ENCODE results near the gene SIMC1.
"Not testable (repeated sequence)": the region's sequence is repeated elsewhere in the genome, so short reads cannot be mapped to it uniquely, and the experiment has no call there.

The SIMC1 gene

GRCh38 chr5:176216393-176216916 is 21.8 kb upstream of the SIMC1 start:
- not testable (repeated sequence) for FAIRE-seq

GRCh38 chr5:176217188-176217729 is 21.0 kb upstream of the SIMC1 start:
- FAIRE-seq, result not testable (repeated sequence)

- FAIRE-seq, result peak; percentile 98
Measured at GRCh38 chr5:176217764-176218163, 20.5 kb upstream of the SIMC1 start.

- not testable (repeated sequence) for FAIRE-seq
Measured at GRCh38 chr5:176222006-176222405, 16.2 kb upstream of the SIMC1 start.

DNA sequence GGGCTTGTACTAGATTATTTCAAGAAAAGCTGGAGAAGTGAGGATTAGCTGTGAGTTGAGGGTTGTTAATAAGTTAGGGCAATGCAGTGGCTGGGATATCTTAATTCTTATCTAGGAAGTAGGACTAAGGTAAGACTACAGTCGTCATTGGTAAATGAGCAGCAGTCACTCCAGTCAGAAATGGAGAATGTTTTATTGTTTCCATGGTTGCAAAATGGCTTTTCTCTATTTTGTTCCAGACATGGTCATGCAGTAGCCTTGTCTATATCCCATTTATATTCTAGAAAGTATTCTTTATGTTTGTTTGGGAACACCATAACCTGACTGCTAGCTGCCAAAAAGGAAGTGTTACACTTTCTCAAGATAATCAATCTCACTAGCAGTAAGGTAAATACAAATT is 9.9 kb upstream of the SIMC1 start:
- not testable (repeated sequence) for FAIRE-seq

- FAIRE-seq, result not testable (repeated sequence)
Measured at GRCh38 chr5:176233253-176233652, 5.0 kb upstream of the SIMC1 start.

DNA sequence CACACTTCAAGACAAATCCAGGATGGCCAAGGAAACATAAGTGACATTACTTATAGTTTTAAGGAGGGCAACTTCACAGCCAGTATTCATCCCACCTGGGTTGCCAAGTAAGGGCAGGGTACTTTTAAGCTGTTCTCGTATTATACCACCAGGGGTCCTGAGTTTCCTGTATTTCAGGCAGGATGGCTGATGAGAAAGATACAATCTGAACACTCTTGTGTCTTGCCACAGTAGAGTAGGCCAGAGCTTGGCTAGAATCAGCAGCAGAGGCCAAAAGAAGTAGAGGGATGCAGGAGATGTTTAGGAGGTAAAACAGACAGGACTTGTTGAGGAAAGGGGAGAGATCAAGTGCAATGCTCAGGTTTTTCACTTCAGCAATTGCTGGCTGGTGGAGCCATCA is 3.1 kb upstream of the SIMC1 start:
- not testable (repeated sequence) for FAIRE-seq

- not testable (repeated sequence) for FAIRE-seq
Measured at GRCh38 chr5:176238645-176239283, 540 bp downstream of the SIMC1 start.

GRCh38 chr5:176239304-176239703 is 1.1 kb downstream of the SIMC1 start:
- not testable (repeated sequence) for FAIRE-seq

- not testable (repeated sequence) for FAIRE-seq
Measured at GRCh38 chr5:176244318-176244717, 6.1 kb downstream of the SIMC1 start.

- not testable (repeated sequence) for FAIRE-seq
Measured at GRCh38 chr5:176245074-176245473, 6.8 kb downstream of the SIMC1 start.

GRCh38 chr5:176245489-176245888 is 7.3 kb downstream of the SIMC1 start:
- peak; percentile 45 for FAIRE-seq

GRCh38 chr5:176250691-176251090 is 12.5 kb downstream of the SIMC1 start:
- not testable (repeated sequence) for FAIRE-seq

DNA sequence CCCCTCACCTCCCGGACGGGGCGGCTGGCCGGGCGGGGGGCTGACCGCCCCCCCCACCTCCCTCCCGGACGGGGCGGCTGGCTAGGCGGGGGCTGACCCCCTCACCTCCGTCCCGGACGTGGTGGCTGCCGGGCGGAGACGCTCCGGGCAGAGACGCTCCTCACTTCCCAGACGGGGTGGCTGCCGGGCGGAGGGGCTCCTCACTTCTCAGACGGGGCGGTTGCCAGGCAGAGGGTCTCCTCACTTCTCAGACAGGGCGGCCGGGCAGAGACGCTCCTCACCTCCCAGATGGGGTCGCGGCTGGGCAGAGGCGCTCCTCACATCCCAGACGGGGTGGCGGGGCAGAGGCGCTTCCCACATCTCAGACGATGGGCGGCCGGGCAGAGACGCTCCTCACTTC is 13.9 kb downstream of the SIMC1 start:
- not testable (repeated sequence) for FAIRE-seq

DNA sequence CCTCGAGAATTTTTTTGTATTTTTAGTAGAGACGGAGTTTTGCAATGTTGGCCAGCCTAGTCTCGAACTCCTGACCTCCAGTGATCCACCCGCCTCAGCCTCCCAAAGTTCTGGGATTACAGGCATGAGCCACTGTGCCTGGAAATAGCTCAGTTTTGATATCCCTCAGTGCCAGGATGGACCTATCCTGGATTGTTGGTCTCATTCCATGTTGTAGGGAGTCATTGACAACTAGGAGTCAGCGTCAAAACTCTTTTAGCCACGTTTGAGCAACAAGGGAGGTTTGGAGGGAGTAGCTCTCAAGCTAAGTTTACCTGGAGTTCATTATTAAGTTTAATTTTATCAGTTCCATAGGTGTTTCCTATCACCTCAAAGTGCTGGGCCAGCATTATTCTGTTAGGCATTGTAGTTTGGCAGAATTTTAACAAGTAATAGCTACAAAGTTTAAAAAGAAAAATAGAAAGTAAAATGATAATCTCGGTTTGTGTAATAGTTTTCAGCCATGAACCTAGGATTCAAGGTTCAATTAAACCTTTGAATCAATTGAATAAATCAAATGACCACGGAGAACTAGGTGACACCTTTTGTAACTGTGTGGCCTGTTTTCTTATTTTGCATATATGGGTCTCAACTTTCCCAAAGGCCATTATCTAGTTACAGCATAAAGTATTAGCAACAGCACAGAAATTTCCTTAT is 15.3 kb downstream of the SIMC1 start:
- not testable (repeated sequence) for FAIRE-seq

GRCh38 chr5:176254066-176254393 is 15.8 kb downstream of the SIMC1 start:
- not testable (repeated sequence) for FAIRE-seq

- FAIRE-seq, result not testable (repeated sequence)
Measured at GRCh38 chr5:176257871-176258505, 19.8 kb downstream of the SIMC1 start.

DNA sequence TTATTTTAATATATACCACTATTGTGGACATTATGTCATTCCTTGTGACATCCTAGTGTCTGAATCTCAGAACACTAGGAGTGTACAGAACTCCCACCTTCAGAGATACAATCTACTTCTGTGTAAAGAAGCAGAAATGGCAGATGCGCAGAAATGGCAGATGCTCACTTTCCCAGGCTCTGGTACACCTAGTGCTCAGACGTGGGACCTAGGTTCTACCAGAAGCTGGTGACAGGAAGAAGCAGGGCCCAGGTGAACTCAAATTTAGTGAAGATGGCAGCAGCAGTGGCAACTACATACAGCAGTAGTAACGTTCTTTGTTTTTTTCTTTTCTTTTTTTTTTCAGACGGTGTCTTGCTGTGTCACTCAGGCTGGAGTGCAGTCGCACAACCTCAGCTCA is 22.5 kb downstream of the SIMC1 start:
- FAIRE-seq, result not testable (repeated sequence)

DNA sequence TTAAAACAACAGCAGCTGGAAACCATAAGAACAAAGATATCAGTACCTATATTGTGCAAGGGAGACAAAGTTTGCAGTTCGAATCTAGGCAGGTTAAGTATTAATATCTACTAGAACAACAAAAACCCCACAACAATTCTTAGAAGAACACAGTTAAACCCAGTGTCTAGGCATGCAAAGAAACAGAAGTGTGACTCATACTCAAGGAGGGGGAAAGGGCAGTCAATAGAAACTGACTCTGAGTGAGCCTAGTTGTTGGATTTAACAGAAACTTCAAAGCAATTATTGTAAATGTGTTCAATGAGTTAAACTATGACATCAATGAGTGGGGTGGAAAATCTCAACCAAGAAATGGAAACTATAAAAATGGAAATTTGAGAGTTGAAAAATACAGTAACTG is 28.2 kb downstream of the SIMC1 start:
- not testable (repeated sequence) for FAIRE-seq

- not testable (repeated sequence) for FAIRE-seq
Measured at GRCh38 chr5:176289018-176289417, 50.8 kb downstream of the SIMC1 start.

- FAIRE-seq, result not testable (repeated sequence)
Measured at GRCh38 chr5:176290057-176290840, 52.0 kb downstream of the SIMC1 start.

- not testable (repeated sequence) for FAIRE-seq
Measured at GRCh38 chr5:176305356-176305755, 67.1 kb downstream of the SIMC1 start.

All from endometrium (tissue), 2 donors.